Measurements from ENCODE around the gene SNX24. TPM values are rescaled to one million over a fixed set of nuclear protein-coding genes. Genes with fewer than 3 reads are reported as not detected.

SNX24 gene
- total RNA-seq, 2 donors from 2014 or later, result 9.8 to 13.3 TPM

DNA sequence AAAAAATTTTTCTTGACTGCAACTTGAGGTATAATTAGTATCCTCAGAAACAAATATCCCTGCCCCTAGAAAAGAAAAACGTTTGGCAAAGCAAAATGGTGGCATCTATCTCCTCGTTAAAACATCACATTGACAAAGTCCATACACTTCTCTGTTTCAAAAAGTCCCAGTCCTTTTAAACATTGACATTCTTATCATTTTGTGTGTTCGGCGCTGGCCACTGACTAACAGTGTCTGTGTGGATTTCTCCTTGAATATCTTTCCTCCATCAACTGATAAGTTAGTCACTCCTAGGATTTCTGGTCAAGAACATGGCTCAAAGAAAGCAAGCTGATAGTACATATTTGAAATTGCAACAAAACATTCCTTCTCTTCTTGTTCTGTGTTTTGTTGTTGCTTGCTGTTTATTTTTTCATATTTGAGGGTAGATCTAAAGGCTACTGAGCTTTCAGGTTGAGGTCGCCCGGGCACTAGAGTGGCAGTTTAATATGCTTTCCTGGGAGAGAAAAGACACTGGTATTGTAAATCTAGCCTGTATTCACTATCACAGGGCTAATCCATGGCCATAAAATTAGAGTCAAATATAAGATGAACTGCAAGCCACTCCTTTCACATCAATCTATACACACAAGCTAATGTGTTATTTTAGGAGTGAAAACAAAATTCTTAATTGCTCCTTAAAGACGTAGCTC, 199.7 kb downstream of the SNX24 start:
- Histone ChIP-seq H3K4me1 (replicated peaks) (no peaks in the 10 kb centered on the region), H3K9me3 (no peaks in the 10 kb centered on the region), H3K27me3 (replicated peaks; ENCODE audit: insufficient read depth) (no peaks in the 10 kb centered on the region), H3K4me3 (no peak overlapping the region), H3K27ac (no peak overlapping the region), H3K36me3 (no peaks in the 10 kb centered on the region)
- 71% methylated on average over 7 of the region's 7 CpGs for WGBS
- no peak for TF ChIP-seq POLR2A (IDR thresholded peaks at IDR 0.05)
- TF ChIP-seq, protein P1, sequence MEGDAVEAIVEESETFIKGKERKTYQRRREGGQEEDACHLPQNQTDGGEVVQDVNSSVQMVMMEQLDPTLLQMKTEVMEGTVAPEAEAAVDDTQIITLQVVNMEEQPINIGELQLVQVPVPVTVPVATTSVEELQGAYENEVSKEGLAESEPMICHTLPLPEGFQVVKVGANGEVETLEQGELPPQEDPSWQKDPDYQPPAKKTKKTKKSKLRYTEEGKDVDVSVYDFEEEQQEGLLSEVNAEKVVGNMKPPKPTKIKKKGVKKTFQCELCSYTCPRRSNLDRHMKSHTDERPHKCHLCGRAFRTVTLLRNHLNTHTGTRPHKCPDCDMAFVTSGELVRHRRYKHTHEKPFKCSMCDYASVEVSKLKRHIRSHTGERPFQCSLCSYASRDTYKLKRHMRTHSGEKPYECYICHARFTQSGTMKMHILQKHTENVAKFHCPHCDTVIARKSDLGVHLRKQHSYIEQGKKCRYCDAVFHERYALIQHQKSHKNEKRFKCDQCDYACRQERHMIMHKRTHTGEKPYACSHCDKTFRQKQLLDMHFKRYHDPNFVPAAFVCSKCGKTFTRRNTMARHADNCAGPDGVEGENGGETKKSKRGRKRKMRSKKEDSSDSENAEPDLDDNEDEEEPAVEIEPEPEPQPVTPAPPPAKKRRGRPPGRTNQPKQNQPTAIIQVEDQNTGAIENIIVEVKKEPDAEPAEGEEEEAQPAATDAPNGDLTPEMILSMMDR (IDR thresholded peaks at IDR 0.05), result no peak
- DNase-seq (ENCODE audit: low spot score), result no peak
- intact Hi-C loops (cut with DNase I), result no loop called here

DNA sequence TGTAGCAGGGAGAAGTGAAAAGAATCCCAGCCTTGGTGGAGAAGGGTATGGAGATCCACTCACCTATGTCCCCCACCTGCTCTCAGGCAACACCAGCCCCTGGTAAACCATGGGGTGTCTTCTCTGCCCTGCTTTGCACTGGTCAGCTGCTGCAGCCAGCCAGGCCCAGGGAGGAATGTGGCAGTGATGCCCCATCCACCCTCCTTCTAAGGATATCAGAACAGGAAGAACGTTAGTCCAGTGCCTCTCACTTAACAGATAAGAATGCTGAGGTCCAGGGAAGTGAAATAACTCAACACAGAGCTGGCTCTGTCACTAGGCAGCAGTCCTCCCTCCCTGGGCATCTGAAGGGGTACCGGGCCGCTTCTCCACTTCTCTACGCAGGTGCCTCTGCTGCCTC, 200.8 kb downstream of the SNX24 start:
- Histone ChIP-seq H3K4me1 (replicated peaks) (no peaks in the 10 kb centered on the region), H3K4me3 (no peak overlapping the region), H3K9me3 (no peaks in the 10 kb centered on the region), H3K36me3 (no peaks in the 10 kb centered on the region), H3K27ac (no peak overlapping the region), H3K27me3 (replicated peaks; ENCODE audit: insufficient read depth) (no peaks in the 10 kb centered on the region)
- TF ChIP-seq POLR2A (IDR thresholded peaks at IDR 0.05), result no peak
- TF ChIP-seq POLR2AphosphoS5 (IDR thresholded peaks at IDR 0.05), result no peak
- TF ChIP-seq, protein P1 (IDR thresholded peaks at IDR 0.05), result no peak
- 77% methylated on average over 4 of the region's 4 CpGs for WGBS
- intact Hi-C loops (cut with DNase I), result no loop called here
- no peak for DNase-seq (ENCODE audit: low spot score)

DNA sequence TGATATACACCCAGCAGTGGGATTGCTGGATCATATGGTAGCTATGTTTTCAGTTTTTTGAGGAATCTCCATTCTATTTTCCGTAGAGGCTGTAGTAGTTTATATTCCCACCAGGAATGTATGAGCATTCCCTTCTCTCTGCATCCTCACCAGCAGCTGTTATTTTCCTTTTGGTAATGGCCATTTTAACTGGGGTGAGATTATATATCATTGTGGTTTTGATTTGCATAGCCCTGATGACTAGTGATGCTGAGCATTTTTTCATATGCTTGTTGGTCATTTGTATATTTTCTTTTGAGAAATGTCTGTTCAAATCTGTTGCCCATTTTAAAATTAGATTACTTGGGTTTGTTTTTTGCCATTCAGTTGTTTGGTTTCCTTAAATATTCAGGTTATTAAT, 202.3 kb downstream of the SNX24 start:
- intact Hi-C loops (cut with DNase I), result no loop called here
- Histone ChIP-seq H3K27ac (no peak overlapping the region), H3K36me3 (no peaks in the 10 kb centered on the region), H3K27me3 (replicated peaks; ENCODE audit: insufficient read depth) (no peaks in the 10 kb centered on the region), H3K9me3 (no peaks in the 10 kb centered on the region), H3K4me1 (replicated peaks) (no peaks in the 10 kb centered on the region), H3K4me3 (no peak overlapping the region)
- no peak for DNase-seq (ENCODE audit: low spot score)
- 93% methylated on average over 1 of the region's 1 CpG for WGBS
- TF ChIP-seq POLR2A (IDR thresholded peaks at IDR 0.05) (no peak), POLR2AphosphoS5 (IDR thresholded peaks at IDR 0.05) (no peak)
- TF ChIP-seq, protein P1 (IDR thresholded peaks at IDR 0.05), result no peak

DNA sequence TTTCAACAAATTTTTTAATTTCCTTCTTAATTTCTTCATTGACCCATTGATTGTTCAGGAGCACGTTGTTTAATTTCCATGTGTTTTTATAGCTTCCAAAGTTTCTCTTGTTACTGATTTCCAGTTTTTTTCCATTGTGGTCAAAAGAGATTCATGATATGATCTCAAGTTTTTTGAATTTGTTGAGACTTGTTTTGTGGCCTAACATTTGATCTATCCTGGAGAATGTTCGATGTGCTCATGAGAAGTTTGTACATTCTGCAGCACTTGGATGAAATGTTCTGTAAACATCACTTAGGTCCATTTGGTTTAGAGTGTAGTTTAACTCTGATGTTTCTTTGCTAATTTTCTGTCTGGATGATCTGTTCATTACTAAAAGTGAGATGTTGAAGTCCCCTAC, 205.8 kb downstream of the SNX24 start:
- no peak for DNase-seq (ENCODE audit: low spot score)
- Histone ChIP-seq H3K4me3 (no peak overlapping the region), H3K9me3 (no peaks in the 10 kb centered on the region), H3K4me1 (replicated peaks) (no peaks in the 10 kb centered on the region), H3K27me3 (replicated peaks; ENCODE audit: insufficient read depth) (no peaks in the 10 kb centered on the region), H3K27ac (no peak overlapping the region), H3K36me3 (no peaks in the 10 kb centered on the region)
- 45% methylated on average over 2 of the region's 2 CpGs for WGBS
- TF ChIP-seq, protein P1 (IDR thresholded peaks at IDR 0.05), result no peak
- no peak for TF ChIP-seq POLR2A (IDR thresholded peaks at IDR 0.05)
- no peak for TF ChIP-seq POLR2AphosphoS5 (IDR thresholded peaks at IDR 0.05)
- intact Hi-C loops (cut with DNase I), result no loop called here

Small RNA genes within 50 kb of the gene (small RNA-seq; reads per million reads assigned to genes)
- gene RN7SL689P, result 0 reads per million in 2 donors

Other genes starting within 250 kb of the SNX24 start
- gene SNX2, start 70.5 kb upstream of the SNX24 start, total RNA-seq, result 10 to 100 TPM; 50.6 to 63.7 TPM
- 10 to 100 TPM; 11.5 to 20.9 TPM for gene PPIC, start 191.1 kb downstream of the SNX24 start, total RNA-seq
- 1 to 10 TPM in 1 of 2 donors, under 1 TPM in 1; 0.96 to 2.1 TPM for gene PRDM6, start 243.6 kb downstream of the SNX24 start, total RNA-seq